Thoracic aorta (tissue), 2 donors: ENCODE results near the gene SLC30A9. TPM values are rescaled to one million over a fixed set of nuclear protein-coding genes. Genes with fewer than 3 reads are reported as not detected.

Experiments used
- ATAC-seq: fragments of 150-250 bp; one replicate; pipeline ENCODE4 v1.8.0; 2017; ENCODE audit warnings: low read depth; ENCODE audit not compliant: insufficient number of reproducible peaks, low FRiP score
- DNase-seq: peaks from one replicate; pipeline ENCODE4 v3.0.0-alpha.2; 2020; ENCODE audit warnings: low spot score
- H3K27ac ChIP-seq, 2 donors: fragments of 200-600 bp; sonication (generic); 1 replicate in 1 of 2; 2 replicates in 1 of 2; pipeline ENCODE4 v1.5.1; 2016; ENCODE audit warnings: mild to moderate bottlenecking in 2 of 2, moderate library complexity in 2 of 2
- H3K27me3 ChIP-seq: fragments of 200-600 bp; sonication (generic); replicated peaks from 2 replicates; pipeline ENCODE4 v1.6.0; 2016; ENCODE audit warnings: mild to moderate bottlenecking; ENCODE audit not compliant: insufficient read depth
- H3K36me3 ChIP-seq: fragments of 200-600 bp; sonication (generic); one replicate; pipeline ENCODE4 v1.5.1; 2016
- H3K4me1 ChIP-seq, 2 donors: fragments of 200-600 bp; sonication (generic); 1 replicate in 1 of 2; 2 replicates in 1 of 2; pipeline versions ENCODE4 v1.5.1 to v1.6.0; 2016; ENCODE audit warnings: low read depth in 2 of 2, mild to moderate bottlenecking in 1 of 2; ENCODE audit not compliant: control insufficient read depth in 1 of 2
- H3K4me3 ChIP-seq: fragments of 200-600 bp; sonication (generic); 2 replicates; pipeline ENCODE4 v1.5.1; 2016; ENCODE audit warnings: mild to moderate bottlenecking
- H3K9me3 ChIP-seq: fragments of 200-600 bp; sonication (generic); 2 replicates; pipeline ENCODE4 v1.5.1; 2016
- CTCF ChIP-seq: fragments of 200-600 bp; sonication (generic); IDR thresholded peaks from one replicate; pipeline ENCODE4 v1.5.1; 2019; ENCODE audit warnings: antibody characterized with exemption
- total RNA-seq, 2 donors: library from RNA; depleted of rRNA; stranded (reverse); fragments of >200 nt; gene quantifications; one replicate each; pipeline versions ENCODE4 v1.1.0 to v1.2.3, GENCODE V29; 2016

The SLC30A9 gene
- total RNA-seq, 2 donors from 2014 or later, result 33.2 to 59.2 TPM

GRCh38 chr4:41975341-41975740 is 15.0 kb upstream of the SLC30A9 start:
- DNase-seq, result no peak
- H3K27me3 ChIP-seq, result no peaks in the 10 kb centered on the region
- no peak for TF ChIP-seq CTCF
- no peak for ATAC-seq
- H3K4me1 ChIP-seq, result no peaks in the 10 kb centered on the region
- no peaks in the 10 kb centered on the region for H3K36me3 ChIP-seq
- H3K27ac ChIP-seq, result no peak overlapping the region
- no peak overlapping the region for H3K4me3 ChIP-seq
- no peaks in the 10 kb centered on the region for H3K9me3 ChIP-seq

- H3K4me3 ChIP-seq, result no peak overlapping the region
- no peak for TF ChIP-seq CTCF
- H3K36me3 ChIP-seq, result no peaks in the 10 kb centered on the region
- H3K9me3 ChIP-seq, result no peaks in the 10 kb centered on the region
- H3K4me1 ChIP-seq, result no peaks in the 10 kb centered on the region
- ATAC-seq (no peak), DNase-seq (no peak)
- H3K27ac ChIP-seq, result no peak overlapping the region
- H3K27me3 ChIP-seq, result no peaks in the 10 kb centered on the region
Observed at GRCh38 chr4:41976775-41977516, 13.4 kb upstream of the SLC30A9 start.

- DNase-seq (no peak), ATAC-seq (no peak)
- no peak for TF ChIP-seq CTCF
- Histone ChIP-seq H3K27ac (no peak overlapping the region), H3K4me1 (no peaks in the 10 kb centered on the region), H3K4me3 (no peak overlapping the region), H3K9me3 (no peaks in the 10 kb centered on the region), H3K36me3 (no peaks in the 10 kb centered on the region), H3K27me3 (no peaks in the 10 kb centered on the region)
Observed at GRCh38 chr4:41977709-41978108, 12.6 kb upstream of the SLC30A9 start.

- Histone ChIP-seq H3K9me3 (no peaks in the 10 kb centered on the region), H3K27me3 (no peaks in the 10 kb centered on the region), H3K4me1 (no peaks in the 10 kb centered on the region), H3K36me3 (no peaks in the 10 kb centered on the region), H3K4me3 (no peak within 1 kb of the TSS), H3K27ac (no peak within 1 kb of the TSS)
- no peak for TF ChIP-seq CTCF
- DNase-seq (no peak), ATAC-seq (no peak)
Observed at GRCh38 chr4:41981456-41981855, 8.9 kb upstream of the SLC30A9 start, which contains the start of gene DCAF4L1. Gene DCAF4L1 (plus strand): TSS chr4:41981756. CDS start chr4:41981793, 37 bp downstream.

- no peak for DNase-seq
- TF ChIP-seq CTCF, result no peak
- no peaks in the 10 kb centered on the region for H3K36me3 ChIP-seq
Observed at GRCh38 chr4:41982716-41983115, 7.6 kb upstream of the SLC30A9 start.

More at GRCh38 chr4:41982716-41983115, 7.6 kb upstream of the SLC30A9 start:
- Histone ChIP-seq H3K4me3 (no peak overlapping the region), H3K9me3 (no peaks in the 10 kb centered on the region), H3K4me1 (no peaks in the 10 kb centered on the region), H3K27ac (no peak overlapping the region), H3K27me3 (no peaks in the 10 kb centered on the region)
- no peak for ATAC-seq
